SK-N-SH treated with all-trans-retinoic acid at 6 μM for 48 hours (cell line): ENCODE results near the gene PERCC1.

Experiments
- ATAC-seq: fragments of 200-7000 bp; cut with Tn5 transposase; 3 replicates; pipeline ENCODE4 v1.9.1; 2020; ENCODE audit warnings: mild to moderate bottlenecking, moderate library complexity
- ARNTL ChIP-seq: fragments of 450-650 bp; formaldehyde crosslinking; IDR thresholded peaks from 2 replicates; pipeline ENCODE4 v1.5.0; 2020; ENCODE audit warnings: low read depth, mild to moderate bottlenecking, moderate library complexity, borderline replicate concordance
- BACH2 ChIP-seq: fragments of 250-450 bp; sonication (Bioruptor Pico); IDR thresholded peaks from 2 replicates; pipeline ENCODE4 v1.9.0; 2021; ENCODE audit warnings: mild to moderate bottlenecking, borderline replicate concordance
- CSDC2 ChIP-seq: fragments of 250-450 bp; sonication (Bioruptor Pico); IDR thresholded peaks from 2 replicates; pipeline ENCODE4 v1.5.0; 2020; ENCODE audit warnings: mild to moderate bottlenecking, moderate library complexity
- GLIS3 ChIP-seq: fragments of 250-450 bp; sonication (Bioruptor Pico); IDR thresholded peaks from 2 replicates; pipeline ENCODE4 v1.5.0; 2020; ENCODE audit warnings: mild to moderate bottlenecking, moderate library complexity
- ISL1 ChIP-seq: fragments of 250-450 bp; sonication (Bioruptor Pico); IDR thresholded peaks from 2 replicates; pipeline ENCODE4 v2.1.2; 2022; ENCODE audit warnings: mild to moderate bottlenecking, moderate library complexity
- OSR1 ChIP-seq: fragments of 250-450 bp; sonication (Bioruptor Pico); IDR thresholded peaks from 2 replicates; pipeline ENCODE4 v1.8.0; 2022; ENCODE audit warnings: moderate library complexity, mild to moderate bottlenecking, inconsistent platforms
- PPARA ChIP-seq: fragments of 250-450 bp; sonication (Bioruptor Pico); IDR thresholded peaks from 2 replicates; pipeline ENCODE4 v1.5.0; 2020; ENCODE audit warnings: mild to moderate bottlenecking, borderline replicate concordance
- TCF4 ChIP-seq: fragments of 250-450 bp; sonication (Bioruptor Pico); IDR thresholded peaks from 2 replicates; pipeline ENCODE4 v1.8.0; 2021; ENCODE audit warnings: mild to moderate bottlenecking, moderate library complexity, borderline replicate concordance
- TOX ChIP-seq: fragments of 250-450 bp; sonication (Bioruptor Pico); IDR thresholded peaks from 2 replicates; pipeline ENCODE4 v1.8.0; 2021; ENCODE audit warnings: mild to moderate bottlenecking, moderate library complexity, borderline replicate concordance
- ZC3H10 ChIP-seq: fragments of 250-450 bp; sonication (Bioruptor Pico); IDR thresholded peaks from 2 replicates; pipeline ENCODE4 v1.5.1; 2021; ENCODE audit warnings: mild to moderate bottlenecking, moderate library complexity
- ZFP3 ChIP-seq: fragments of 250-450 bp; sonication (Bioruptor Pico); IDR thresholded peaks from 2 replicates; pipeline ENCODE4 v1.5.0; 2020; ENCODE audit warnings: mild to moderate bottlenecking, moderate library complexity
- ZNF70 ChIP-seq: fragments of 450-650 bp; formaldehyde crosslinking; IDR thresholded peaks from 2 replicates; pipeline ENCODE4 v1.5.0; 2020; ENCODE audit warnings: mild to moderate bottlenecking, moderate library complexity
- ZNF8 ChIP-seq: fragments of 450-650 bp; formaldehyde crosslinking; IDR thresholded peaks from 2 replicates; pipeline ENCODE4 v1.5.0; 2020; ENCODE audit warnings: mild to moderate bottlenecking, moderate library complexity
- TF ChIP-seq, protein P1 (sequence below): fragments of 250-450 bp; sonication (Bioruptor Pico); IDR thresholded peaks from 2 replicates; pipeline ENCODE4 v1.8.0; 2021; ENCODE audit warnings: low read depth, mild to moderate bottlenecking, moderate library complexity, borderline replicate concordance
- TF ChIP-seq, protein P2 (sequence below): fragments of 250-450 bp; sonication (Bioruptor Pico); IDR thresholded peaks from 2 replicates; pipeline ENCODE4 v1.5.1; 2021; ENCODE audit warnings: mild to moderate bottlenecking, moderate library complexity
- TF ChIP-seq, protein P3 (sequence below): fragments of 250-450 bp; sonication (Bioruptor Pico); IDR thresholded peaks from 2 replicates; pipeline ENCODE4 v1.5.0; 2020; ENCODE audit warnings: mild to moderate bottlenecking, moderate library complexity
- TF ChIP-seq, protein P4 (sequence below): fragments of 250-450 bp; sonication (Bioruptor Pico); IDR thresholded peaks from 2 replicates; pipeline ENCODE4 v1.8.0; 2020; ENCODE audit warnings: mild to moderate bottlenecking, moderate library complexity, borderline replicate concordance
- TF ChIP-seq, protein P5 (sequence below): fragments of 250-450 bp; sonication (Bioruptor Pico); IDR thresholded peaks from 2 replicates; pipeline ENCODE4 v1.5.1; 2020; ENCODE audit warnings: low read depth, mild to moderate bottlenecking, moderate library complexity

PERCC1 gene

DNA sequence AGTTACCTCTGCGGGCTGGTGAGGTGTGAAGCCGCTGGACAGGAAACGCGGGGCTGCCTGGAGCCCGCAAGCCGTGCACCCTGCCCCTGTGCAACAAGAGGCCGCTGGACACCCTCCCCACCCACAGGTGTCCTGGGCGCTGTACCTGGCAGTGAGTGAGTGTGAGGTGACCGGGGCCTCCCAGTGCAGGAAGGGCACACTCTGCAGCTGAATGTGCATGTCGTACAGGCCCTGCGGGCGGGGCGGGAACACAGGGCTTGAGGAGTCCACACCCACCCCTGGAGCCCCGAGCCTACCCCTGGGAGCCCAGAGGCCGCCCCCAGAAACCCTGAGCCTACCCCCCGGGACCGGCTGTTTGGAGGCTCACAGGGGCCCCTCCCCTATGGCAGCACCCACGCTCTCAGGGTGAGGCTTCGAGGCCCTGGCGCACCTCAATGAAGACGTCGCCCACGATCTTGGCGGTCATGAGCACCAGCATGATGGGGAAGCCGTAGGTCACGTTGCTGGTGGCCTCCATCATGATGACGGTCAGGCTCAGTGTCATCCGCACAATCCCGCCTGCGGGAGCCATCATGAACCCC, 17.7 kb downstream of the PERCC1 start:
- no peak for ATAC-seq
- TF ChIP-seq, protein P1, sequence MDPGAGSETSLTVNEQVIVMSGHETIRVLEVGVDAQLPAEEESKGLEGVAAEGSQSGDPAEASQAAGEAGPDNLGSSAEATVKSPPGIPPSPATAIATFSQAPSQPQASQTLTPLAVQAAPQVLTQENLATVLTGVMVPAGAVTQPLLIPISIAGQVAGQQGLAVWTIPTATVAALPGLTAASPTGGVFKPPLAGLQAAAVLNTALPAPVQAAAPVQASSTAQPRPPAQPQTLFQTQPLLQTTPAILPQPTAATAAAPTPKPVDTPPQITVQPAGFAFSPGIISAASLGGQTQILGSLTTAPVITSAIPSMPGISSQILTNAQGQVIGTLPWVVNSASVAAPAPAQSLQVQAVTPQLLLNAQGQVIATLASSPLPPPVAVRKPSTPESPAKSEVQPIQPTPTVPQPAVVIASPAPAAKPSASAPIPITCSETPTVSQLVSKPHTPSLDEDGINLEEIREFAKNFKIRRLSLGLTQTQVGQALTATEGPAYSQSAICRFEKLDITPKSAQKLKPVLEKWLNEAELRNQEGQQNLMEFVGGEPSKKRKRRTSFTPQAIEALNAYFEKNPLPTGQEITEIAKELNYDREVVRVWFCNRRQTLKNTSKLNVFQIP (CRISPR knock-in tag), result no peak
- TF ChIP-seq OSR1 (CRISPR knock-in tag) (no peak), CSDC2 (no peak), TCF4 (CRISPR knock-in tag) (no peak), ARNTL (no peak), GLIS3 (CRISPR knock-in tag) (no peak), BACH2 (CRISPR knock-in tag) (no peak), PPARA (CRISPR knock-in tag) (no peak), ZNF8 (no peak), TOX (CRISPR knock-in tag) (no peak), ZC3H10 (CRISPR knock-in tag) (no peak), ZNF70 (no peak)
- TF ChIP-seq, protein P2, sequence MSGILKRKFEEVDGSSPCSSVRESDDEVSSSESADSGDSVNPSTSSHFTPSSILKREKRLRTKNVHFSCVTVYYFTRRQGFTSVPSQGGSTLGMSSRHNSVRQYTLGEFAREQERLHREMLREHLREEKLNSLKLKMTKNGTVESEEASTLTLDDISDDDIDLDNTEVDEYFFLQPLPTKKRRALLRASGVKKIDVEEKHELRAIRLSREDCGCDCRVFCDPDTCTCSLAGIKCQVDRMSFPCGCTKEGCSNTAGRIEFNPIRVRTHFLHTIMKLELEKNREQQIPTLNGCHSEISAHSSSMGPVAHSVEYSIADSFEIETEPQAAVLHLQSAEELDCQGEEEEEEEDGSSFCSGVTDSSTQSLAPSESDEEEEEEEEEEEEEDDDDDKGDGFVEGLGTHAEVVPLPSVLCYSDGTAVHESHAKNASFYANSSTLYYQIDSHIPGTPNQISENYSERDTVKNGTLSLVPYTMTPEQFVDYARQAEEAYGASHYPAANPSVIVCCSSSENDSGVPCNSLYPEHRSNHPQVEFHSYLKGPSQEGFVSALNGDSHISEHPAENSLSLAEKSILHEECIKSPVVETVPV, result no peak
- TF ChIP-seq, protein P3, sequence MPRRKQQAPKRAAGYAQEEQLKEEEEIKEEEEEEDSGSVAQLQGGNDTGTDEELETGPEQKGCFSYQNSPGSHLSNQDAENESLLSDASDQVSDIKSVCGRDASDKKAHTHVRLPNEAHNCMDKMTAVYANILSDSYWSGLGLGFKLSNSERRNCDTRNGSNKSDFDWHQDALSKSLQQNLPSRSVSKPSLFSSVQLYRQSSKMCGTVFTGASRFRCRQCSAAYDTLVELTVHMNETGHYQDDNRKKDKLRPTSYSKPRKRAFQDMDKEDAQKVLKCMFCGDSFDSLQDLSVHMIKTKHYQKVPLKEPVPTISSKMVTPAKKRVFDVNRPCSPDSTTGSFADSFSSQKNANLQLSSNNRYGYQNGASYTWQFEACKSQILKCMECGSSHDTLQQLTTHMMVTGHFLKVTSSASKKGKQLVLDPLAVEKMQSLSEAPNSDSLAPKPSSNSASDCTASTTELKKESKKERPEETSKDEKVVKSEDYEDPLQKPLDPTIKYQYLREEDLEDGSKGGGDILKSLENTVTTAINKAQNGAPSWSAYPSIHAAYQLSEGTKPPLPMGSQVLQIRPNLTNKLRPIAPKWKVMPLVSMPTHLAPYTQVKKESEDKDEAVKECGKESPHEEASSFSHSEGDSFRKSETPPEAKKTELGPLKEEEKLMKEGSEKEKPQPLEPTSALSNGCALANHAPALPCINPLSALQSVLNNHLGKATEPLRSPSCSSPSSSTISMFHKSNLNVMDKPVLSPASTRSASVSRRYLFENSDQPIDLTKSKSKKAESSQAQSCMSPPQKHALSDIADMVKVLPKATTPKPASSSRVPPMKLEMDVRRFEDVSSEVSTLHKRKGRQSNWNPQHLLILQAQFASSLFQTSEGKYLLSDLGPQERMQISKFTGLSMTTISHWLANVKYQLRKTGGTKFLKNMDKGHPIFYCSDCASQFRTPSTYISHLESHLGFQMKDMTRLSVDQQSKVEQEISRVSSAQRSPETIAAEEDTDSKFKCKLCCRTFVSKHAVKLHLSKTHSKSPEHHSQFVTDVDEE, result no peak
- TF ChIP-seq, protein P4, sequence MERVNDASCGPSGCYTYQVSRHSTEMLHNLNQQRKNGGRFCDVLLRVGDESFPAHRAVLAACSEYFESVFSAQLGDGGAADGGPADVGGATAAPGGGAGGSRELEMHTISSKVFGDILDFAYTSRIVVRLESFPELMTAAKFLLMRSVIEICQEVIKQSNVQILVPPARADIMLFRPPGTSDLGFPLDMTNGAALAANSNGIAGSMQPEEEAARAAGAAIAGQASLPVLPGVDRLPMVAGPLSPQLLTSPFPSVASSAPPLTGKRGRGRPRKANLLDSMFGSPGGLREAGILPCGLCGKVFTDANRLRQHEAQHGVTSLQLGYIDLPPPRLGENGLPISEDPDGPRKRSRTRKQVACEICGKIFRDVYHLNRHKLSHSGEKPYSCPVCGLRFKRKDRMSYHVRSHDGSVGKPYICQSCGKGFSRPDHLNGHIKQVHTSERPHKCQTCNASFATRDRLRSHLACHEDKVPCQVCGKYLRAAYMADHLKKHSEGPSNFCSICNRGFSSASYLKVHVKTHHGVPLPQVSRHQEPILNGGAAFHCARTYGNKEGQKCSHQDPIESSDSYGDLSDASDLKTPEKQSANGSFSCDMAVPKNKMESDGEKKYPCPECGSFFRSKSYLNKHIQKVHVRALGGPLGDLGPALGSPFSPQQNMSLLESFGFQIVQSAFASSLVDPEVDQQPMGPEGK (CRISPR knock-in tag), result no peak

DNA sequence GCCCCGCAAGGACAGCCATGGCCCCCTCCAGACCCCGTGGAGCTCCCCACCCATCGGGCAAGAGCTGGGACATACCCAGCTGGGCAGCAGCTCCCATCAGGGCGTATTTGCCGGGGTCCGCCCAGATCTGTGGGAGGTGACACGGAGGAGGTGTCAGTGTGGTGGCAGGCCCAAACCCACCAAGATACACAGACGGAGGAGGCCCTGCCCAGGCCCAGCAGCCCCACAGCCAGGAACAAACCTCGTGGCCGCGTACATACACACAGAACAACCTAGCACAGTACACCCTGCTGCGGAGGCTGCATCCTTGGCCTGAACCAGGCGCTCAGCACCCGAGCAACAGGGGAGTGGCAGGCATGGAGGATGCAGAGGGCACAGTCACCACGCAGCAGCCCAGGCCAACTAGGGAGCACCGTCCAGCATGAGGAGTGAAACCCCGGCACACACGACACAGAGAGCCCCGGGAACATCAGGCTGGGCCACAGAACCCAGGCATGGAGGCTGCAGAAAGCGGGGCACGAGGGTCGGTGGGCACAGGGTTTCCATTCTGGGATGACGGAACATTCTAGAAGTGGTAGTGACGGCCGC, 18.4 kb downstream of the PERCC1 start:
- ATAC-seq, result no peak
- TF ChIP-seq ARNTL (no peak), TOX (CRISPR knock-in tag) (no peak), CSDC2 (no peak), ZFP3 (no peak), ZNF8 (no peak), ISL1 (CRISPR knock-in tag) (no peak)
- TF ChIP-seq, protein P5, sequence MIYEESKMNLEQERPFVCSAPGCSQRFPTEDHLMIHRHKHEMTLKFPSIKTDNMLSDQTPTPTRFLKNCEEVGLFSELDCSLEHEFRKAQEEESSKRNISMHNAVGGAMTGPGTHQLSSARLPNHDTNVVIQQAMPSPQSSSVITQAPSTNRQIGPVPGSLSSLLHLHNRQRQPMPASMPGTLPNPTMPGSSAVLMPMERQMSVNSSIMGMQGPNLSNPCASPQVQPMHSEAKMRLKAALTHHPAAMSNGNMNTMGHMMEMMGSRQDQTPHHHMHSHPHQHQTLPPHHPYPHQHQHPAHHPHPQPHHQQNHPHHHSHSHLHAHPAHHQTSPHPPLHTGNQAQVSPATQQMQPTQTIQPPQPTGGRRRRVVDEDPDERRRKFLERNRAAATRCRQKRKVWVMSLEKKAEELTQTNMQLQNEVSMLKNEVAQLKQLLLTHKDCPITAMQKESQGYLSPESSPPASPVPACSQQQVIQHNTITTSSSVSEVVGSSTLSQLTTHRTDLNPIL (CRISPR knock-in tag), result no peak
- TF ChIP-seq, protein P3, result no peak
- TF ChIP-seq, all 23 proteins: peak for 0
